ENCODE measurements around the gene TMC5. TPM values are rescaled to one million over a fixed set of nuclear protein-coding genes. Genes with fewer than 3 reads are reported as not detected.

TMC5 gene
- total and polyA plus RNA-seq, 2 of the 13 experiments (the other 11 are each of a cell fraction or from before 2014, with no cell fraction given), result 0.09 to 0.41 TPM

GRCh38 chr16:19375561-19376158 is 42.0 kb upstream of the TMC5 start (continued):
- TF ChIP-seq HMGXB3 (CRISPR knock-in tag; IDR thresholded peaks at IDR 0.05; ENCODE audit: borderline replicate concordance) (peak; percentile 55; the same call in 1 of the 2 replicates), NCOA2 (CRISPR knock-in tag; IDR thresholded peaks at IDR 0.05) (0 out of 2 replicates have a peak, but pooled peaks have one; percentile 15), JUND (CRISPR knock-in tag; IDR thresholded peaks at IDR 0.05) (no peak), PCBP2 (optimal IDR thresholded peaks at IDR 0.05; ENCODE audit: low read depth, low read length, poor library complexity, severe bottlenecking) (no peak), PRDM10 (CRISPR knock-in tag; IDR thresholded peaks at IDR 0.05; ENCODE audit: low read depth) (no peak), ZNF597 (CRISPR knock-in tag; IDR thresholded peaks at IDR 0.05) (no peak), ZNF879 (CRISPR knock-in tag; IDR thresholded peaks at IDR 0.05) (no peak), STAG1 (CRISPR knock-in tag; IDR thresholded peaks at IDR 0.05) (peak; percentile 97), HMGXB4 (CRISPR knock-in tag; IDR thresholded peaks at IDR 0.05; ENCODE audit: borderline replicate concordance in 1 of 2, low read depth in 1 of 2) (0 out of 4 replicates have a peak, but pooled peaks of 1 of the 2 experiments have one; percentile 37), FOXK1 (CRISPR knock-in tag; IDR thresholded peaks at IDR 0.05; ENCODE audit: borderline replicate concordance, low read depth) (peak; percentile 31; the same call in 1 of the 2 replicates), AKNA (CRISPR knock-in tag; IDR thresholded peaks at IDR 0.05; ENCODE audit: borderline replicate concordance) (no peak)
